Measurements from ENCODE around the gene RYR2.

Gene RYR2

DNA sequence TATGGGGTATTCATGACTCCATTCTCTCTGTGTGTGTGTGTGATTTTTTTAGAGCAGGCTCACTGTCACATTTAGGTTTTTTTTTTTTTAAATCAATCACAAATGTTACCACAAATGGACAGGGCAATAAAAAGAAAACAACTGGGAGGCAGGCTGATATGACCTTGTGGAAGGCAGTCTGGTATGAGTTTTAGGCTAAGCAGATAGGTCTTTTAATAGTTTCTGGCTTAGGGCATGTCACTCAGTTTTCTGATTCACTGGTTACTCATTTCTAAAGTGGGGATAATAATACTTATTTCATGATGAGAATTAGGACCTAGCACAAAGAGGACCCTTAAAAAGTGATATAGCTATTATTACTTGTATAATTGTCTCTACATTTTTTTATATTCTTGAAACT lies 278.9 kb downstream of the RYR2 start:
- no peak for TF ChIP-seq CTCF (IDR thresholded peaks at IDR 0.05; ENCODE audit: insufficient read depth, low read depth, low read length, missing control alignments)
- no peak for DNase-seq (ENCODE audit: low read depth)
- no peak overlapping the region for H3K4me3 ChIP-seq (ENCODE audit: low read depth, low read length)

DNA sequence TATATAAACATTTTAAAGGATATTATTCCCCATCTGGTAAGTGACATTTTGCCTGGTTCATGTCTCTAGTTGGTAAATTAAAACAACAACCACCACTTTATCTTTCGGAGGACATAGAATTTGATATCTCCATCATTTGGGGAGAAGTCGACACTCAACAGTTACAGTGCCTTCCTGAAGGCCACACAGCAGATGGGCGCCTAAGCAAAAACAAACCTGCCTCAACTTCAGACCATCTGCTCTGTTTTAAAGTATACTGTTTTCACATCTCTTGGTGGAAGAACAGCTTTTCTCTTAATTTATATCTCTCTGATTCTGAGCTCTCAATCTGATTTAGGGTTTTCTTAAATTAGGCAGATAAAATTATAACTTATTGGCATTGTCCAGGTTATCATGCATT lies 282.2 kb downstream of the RYR2 start:
- H3K4me3 ChIP-seq (ENCODE audit: low read depth, low read length) = no peak overlapping the region
- TF ChIP-seq CTCF (IDR thresholded peaks at IDR 0.05; ENCODE audit: insufficient read depth, low read depth, low read length, missing control alignments) = no peak
- DNase-seq (ENCODE audit: low read depth) = no peak

GRCh38 chr1:237327061-237327460 lies 285.1 kb downstream of the RYR2 start:
- DNase-seq (ENCODE audit: low read depth) = no peak
- no peak overlapping the region for H3K4me3 ChIP-seq (ENCODE audit: low read depth, low read length)
- no peak for TF ChIP-seq CTCF (IDR thresholded peaks at IDR 0.05; ENCODE audit: insufficient read depth, low read depth, low read length, missing control alignments)

GRCh38 chr1:237340892-237341291 lies 298.9 kb downstream of the RYR2 start:
- H3K4me3 ChIP-seq (ENCODE audit: low read depth, low read length) = no peak overlapping the region
- TF ChIP-seq CTCF (IDR thresholded peaks at IDR 0.05; ENCODE audit: insufficient read depth, low read depth, low read length, missing control alignments) = no peak
- DNase-seq (ENCODE audit: low read depth) = no peak

GRCh38 chr1:237341391-237341790 lies 299.4 kb downstream of the RYR2 start:
- no peak for TF ChIP-seq CTCF (IDR thresholded peaks at IDR 0.05; ENCODE audit: insufficient read depth, low read depth, low read length, missing control alignments)
- DNase-seq (ENCODE audit: low read depth) = no peak
- no peak overlapping the region for H3K4me3 ChIP-seq (ENCODE audit: low read depth, low read length)

- DNase-seq (ENCODE audit: low read depth) = no peak
- no peak overlapping the region for H3K4me3 ChIP-seq (ENCODE audit: low read depth, low read length)
- TF ChIP-seq CTCF (IDR thresholded peaks at IDR 0.05; ENCODE audit: insufficient read depth, low read depth, low read length, missing control alignments) = no peak
These were observed 300.7 kb downstream of the RYR2 start for GRCh38 chr1:237342730-237343129.

DNA sequence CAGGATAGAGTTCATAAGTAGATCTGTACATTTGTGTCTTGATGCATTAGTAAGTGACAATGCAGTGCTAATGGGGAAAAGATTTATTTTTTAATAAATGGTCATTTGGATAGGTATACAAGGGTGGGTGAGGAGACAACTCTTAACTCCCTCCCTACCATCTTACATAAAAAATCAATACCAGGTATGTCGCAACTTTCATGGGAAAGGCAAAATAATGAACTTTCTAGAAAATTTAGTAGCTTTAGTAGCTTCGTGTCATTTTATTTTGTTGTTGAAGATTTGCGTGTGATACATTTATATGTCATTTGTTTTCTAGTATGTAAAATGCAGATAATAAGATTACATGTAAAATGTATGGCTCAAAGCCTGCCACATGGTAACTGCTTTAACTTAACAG lies 310.8 kb downstream of the RYR2 start:
- no peak for TF ChIP-seq CTCF (IDR thresholded peaks at IDR 0.05; ENCODE audit: insufficient read depth, low read depth, low read length, missing control alignments)
- no peak overlapping the region for H3K4me3 ChIP-seq (ENCODE audit: low read depth, low read length)
- DNase-seq (ENCODE audit: low read depth) = no peak
